ENCODE results near the gene TNFAIP8.

DNA sequence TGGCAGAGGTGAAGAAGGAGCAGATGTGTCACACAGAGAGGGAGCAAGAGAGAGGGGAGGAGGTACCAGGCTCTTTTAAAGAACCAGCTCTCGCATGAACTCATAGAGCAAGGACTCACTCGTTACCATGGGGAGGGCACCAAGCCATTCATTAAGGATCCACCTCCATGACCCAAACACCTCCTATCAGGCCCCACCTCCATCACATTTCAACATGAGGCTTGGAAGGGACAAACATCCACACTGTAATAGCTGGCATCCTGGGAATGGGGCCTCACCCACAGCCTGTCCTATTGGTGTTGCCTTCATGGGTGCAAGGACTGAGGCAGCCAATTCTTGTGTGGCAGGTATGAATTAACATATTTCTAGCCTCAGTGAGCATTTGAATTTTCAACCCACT, 11.6 kb upstream of the TNFAIP8 start:
- TF ChIP-seq POLR2AphosphoS5 (IDR thresholded peaks at IDR 0.05) (no peak), CTCF (IDR thresholded peaks at IDR 0.05) (no peak), POLR2A (IDR thresholded peaks at IDR 0.05) (no peak), EP300 (IDR thresholded peaks at IDR 0.05) (no peak)

All from stomach (tissue), 4 donors.